ENCODE measurements around the gene TMX1. TPM values are rescaled to one million over a fixed set of nuclear protein-coding genes. Genes with fewer than 3 reads are reported as not detected.

The TMX1 gene
- total RNA-seq, 1 experiment from 2014 or later: 56.6 TPM

DNA sequence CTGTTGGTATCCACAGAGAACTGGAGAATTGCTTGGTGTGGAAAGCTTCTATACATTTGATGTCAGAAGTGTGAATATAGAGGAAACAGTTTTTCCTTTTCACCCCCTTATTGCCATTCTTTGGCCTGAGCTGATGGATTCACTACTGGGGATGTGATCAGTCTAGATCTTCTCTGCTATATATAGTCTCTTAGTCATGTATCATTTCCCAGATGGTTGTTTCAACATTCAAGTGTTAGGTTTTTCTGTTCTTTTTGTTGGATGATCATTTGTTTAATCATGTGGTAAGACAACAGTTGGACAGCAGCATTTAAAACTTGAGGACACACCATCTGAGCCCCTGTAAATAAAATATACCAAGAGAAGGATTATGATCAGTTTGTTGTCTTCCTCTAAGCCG is 29.6 kb downstream of the TMX1 start:
- H2AFZ ChIP-seq (ENCODE audit: low read length): no peak overlapping the region
- POLR2A ChIA-PET (ENCODE audit: unreplicated experiment): interaction anchor here (0.5 kb wide), 1 partner anchor 371 kb away, joined by 3 read pairs; no protein-coding TSS in a partner anchor
- no peaks in the 10 kb centered on the region for H3K4me1 ChIP-seq (ENCODE audit: insufficient read depth, low read length)
- BruUV-seq (replicated peaks): no TSS peak
- DNase-seq: no peak
- H3F3A ChIP-seq (ENCODE audit: low read length, unreplicated experiment): no peaks in the 10 kb centered on the region
- intact Hi-C loops (cut with micrococcal nuclease): no loop called here
- H3K79me2 ChIP-seq (ENCODE audit: low read length): no peaks in the 10 kb centered on the region
- CTCF ChIA-PET: interaction anchor here (0.6 kb wide), 1 partner anchor 658 kb away, joined by 3 read pairs; no protein-coding TSS in a partner anchor
- H3K4me2 ChIP-seq (ENCODE audit: low read length): no peak overlapping the region
- H3K9me3 ChIP-seq (ENCODE audit: low read length): no peaks in the 10 kb centered on the region
- H3K9me2 ChIP-seq (replicated peaks; ENCODE audit: low read length): no peaks in the 10 kb centered on the region
- no peak overlapping the region for H3K27ac ChIP-seq (ENCODE audit: low read length)
- no peak for TF ChIP-seq EZH2phosphoT487 (IDR thresholded peaks at IDR 0.05; ENCODE audit: borderline replicate concordance, low read length)
- TF ChIP-seq, protein P1, sequence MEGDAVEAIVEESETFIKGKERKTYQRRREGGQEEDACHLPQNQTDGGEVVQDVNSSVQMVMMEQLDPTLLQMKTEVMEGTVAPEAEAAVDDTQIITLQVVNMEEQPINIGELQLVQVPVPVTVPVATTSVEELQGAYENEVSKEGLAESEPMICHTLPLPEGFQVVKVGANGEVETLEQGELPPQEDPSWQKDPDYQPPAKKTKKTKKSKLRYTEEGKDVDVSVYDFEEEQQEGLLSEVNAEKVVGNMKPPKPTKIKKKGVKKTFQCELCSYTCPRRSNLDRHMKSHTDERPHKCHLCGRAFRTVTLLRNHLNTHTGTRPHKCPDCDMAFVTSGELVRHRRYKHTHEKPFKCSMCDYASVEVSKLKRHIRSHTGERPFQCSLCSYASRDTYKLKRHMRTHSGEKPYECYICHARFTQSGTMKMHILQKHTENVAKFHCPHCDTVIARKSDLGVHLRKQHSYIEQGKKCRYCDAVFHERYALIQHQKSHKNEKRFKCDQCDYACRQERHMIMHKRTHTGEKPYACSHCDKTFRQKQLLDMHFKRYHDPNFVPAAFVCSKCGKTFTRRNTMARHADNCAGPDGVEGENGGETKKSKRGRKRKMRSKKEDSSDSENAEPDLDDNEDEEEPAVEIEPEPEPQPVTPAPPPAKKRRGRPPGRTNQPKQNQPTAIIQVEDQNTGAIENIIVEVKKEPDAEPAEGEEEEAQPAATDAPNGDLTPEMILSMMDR (conservative IDR thresholded peaks at IDR 0.05; ENCODE audit: low read depth, low read length): no peak
- TF ChIP-seq EZH2 (IDR thresholded peaks at IDR 0.05; ENCODE audit: low read length, unreplicated experiment): no peak
- H3K36me3 ChIP-seq (ENCODE audit: low read depth, low read length): no peaks in the 10 kb centered on the region
- H3K27me3 ChIP-seq (ENCODE audit: low read length): no peaks in the 10 kb centered on the region
- H3K9ac ChIP-seq (ENCODE audit: low read length): no peak overlapping the region
- no peak overlapping the region for H3K4me3 ChIP-seq (ENCODE audit: low read length)
- H4K20me1 ChIP-seq (ENCODE audit: low read length): no peaks in the 10 kb centered on the region
- ATAC-seq: no peak

DNA sequence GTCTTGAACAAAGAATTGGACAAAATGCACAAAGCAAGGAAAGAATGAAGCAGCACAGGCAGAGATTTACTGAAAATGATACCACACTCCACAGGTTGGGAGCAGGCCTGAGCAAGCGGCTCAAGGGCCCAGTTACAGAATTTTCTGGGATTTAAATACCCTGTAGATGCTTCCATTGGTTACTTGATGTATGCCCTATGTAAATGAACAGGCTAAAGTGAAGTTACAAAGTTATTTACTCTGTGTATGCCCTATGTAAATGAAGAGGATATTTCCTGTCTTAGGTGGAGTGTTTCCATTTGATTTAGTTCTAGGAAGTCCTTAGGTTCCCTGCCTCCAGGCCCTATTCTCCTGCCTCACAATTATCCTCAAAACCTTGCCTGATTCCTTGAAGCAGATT is 36.6 kb downstream of the TMX1 start:
- POLR2A ChIA-PET (ENCODE audit: unreplicated experiment): no interaction called here
- CTCF ChIA-PET: interaction anchor here (0.6 kb wide), 1 partner anchor 502 kb away, joined by 6 read pairs; no protein-coding TSS in a partner anchor
- no TSS peak for BruUV-seq (replicated peaks)

DNA sequence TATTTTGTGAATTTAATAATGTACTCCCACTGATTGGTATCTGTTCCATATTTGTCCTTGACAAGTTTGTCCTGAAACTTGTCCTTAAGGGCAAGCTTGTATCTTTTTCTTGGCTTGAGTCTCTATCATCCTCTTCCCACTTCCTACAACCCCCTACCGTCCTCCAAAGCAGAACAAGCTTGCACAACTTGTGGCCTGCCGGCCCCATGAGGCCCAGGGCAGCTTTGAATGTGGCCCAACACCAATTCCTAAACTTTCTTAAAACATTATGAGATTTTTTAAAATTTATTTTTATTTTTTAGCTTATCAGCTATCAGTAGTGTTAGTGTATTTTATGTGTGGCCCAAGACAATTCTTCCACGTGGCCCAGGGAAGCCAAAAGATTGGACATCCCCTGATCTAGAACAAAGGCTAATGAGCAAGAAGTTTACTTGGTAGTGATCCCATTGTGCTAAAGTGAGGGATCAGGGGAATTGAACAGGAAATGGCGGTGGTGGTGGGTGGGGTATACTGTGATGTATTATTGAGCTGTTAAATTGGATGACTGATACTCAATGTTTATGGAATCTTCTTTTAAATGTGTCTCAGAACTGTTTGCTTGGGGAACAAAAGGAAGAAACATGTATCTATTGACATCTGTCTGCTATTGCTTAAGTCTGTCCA is 37.8 kb downstream of the TMX1 start:
- Histone ChIP-seq H3K27me3 (ENCODE audit: low read length) (no peaks in the 10 kb centered on the region), H3K4me3 (ENCODE audit: low read length) (no peak overlapping the region), H3K4me1 (ENCODE audit: insufficient read depth, low read length) (no peaks in the 10 kb centered on the region), H2AFZ (ENCODE audit: low read length) (no peak overlapping the region), H3K27ac (ENCODE audit: low read length) (no peak overlapping the region), H3F3A (ENCODE audit: low read length, unreplicated experiment) (no peaks in the 10 kb centered on the region), H3K36me3 (ENCODE audit: low read depth, low read length) (no peaks in the 10 kb centered on the region), H4K20me1 (ENCODE audit: low read length) (no peaks in the 10 kb centered on the region), H3K9me2 (replicated peaks; ENCODE audit: low read length) (no peaks in the 10 kb centered on the region), H3K4me2 (ENCODE audit: low read length) (no peak overlapping the region), H3K79me2 (ENCODE audit: low read length) (no peaks in the 10 kb centered on the region), H3K9ac (ENCODE audit: low read length) (no peak overlapping the region), H3K9me3 (ENCODE audit: low read length) (no peaks in the 10 kb centered on the region)
- DNase-seq: no peak
- BruUV-seq (replicated peaks): no TSS peak
- ChIA-PET CTCF (no interaction called here), POLR2A (ENCODE audit: unreplicated experiment) (no interaction called here)
- TF ChIP-seq EZH2phosphoT487 (IDR thresholded peaks at IDR 0.05; ENCODE audit: borderline replicate concordance, low read length) (no peak), EZH2 (IDR thresholded peaks at IDR 0.05; ENCODE audit: low read length, unreplicated experiment) (no peak)
- TF ChIP-seq, protein P1 (conservative IDR thresholded peaks at IDR 0.05; ENCODE audit: low read depth, low read length): no peak
- intact Hi-C loops (cut with micrococcal nuclease): no loop called here
- no peak for ATAC-seq

More for the DNA sequence above, 36.6 kb downstream of the TMX1 start:
- no peaks in the 10 kb centered on the region for H3K79me2 ChIP-seq (ENCODE audit: low read length)
- H4K20me1 ChIP-seq (ENCODE audit: low read length): no peaks in the 10 kb centered on the region
- H3F3A ChIP-seq (ENCODE audit: low read length, unreplicated experiment): no peaks in the 10 kb centered on the region
- H3K4me1 ChIP-seq (ENCODE audit: insufficient read depth, low read length): no peaks in the 10 kb centered on the region
- no peak overlapping the region for H3K9ac ChIP-seq (ENCODE audit: low read length)
- ATAC-seq (no peak), DNase-seq (no peak)
- no peak overlapping the region for H2AFZ ChIP-seq (ENCODE audit: low read length)
- no peaks in the 10 kb centered on the region for H3K27me3 ChIP-seq (ENCODE audit: low read length)
- no peaks in the 10 kb centered on the region for H3K9me3 ChIP-seq (ENCODE audit: low read length)
- H3K4me3 ChIP-seq (ENCODE audit: low read length): no peak overlapping the region
- intact Hi-C loops (cut with micrococcal nuclease): no loop called here
- H3K9me2 ChIP-seq (replicated peaks; ENCODE audit: low read length): no peaks in the 10 kb centered on the region
- TF ChIP-seq EZH2phosphoT487 (IDR thresholded peaks at IDR 0.05; ENCODE audit: borderline replicate concordance, low read length): no peak
- no peak for TF ChIP-seq EZH2 (IDR thresholded peaks at IDR 0.05; ENCODE audit: low read length, unreplicated experiment)
- TF ChIP-seq, protein P1 (conservative IDR thresholded peaks at IDR 0.05; ENCODE audit: low read depth, low read length): no peak
- no peak overlapping the region for H3K4me2 ChIP-seq (ENCODE audit: low read length)
- H3K27ac ChIP-seq (ENCODE audit: low read length): no peak overlapping the region
- no peaks in the 10 kb centered on the region for H3K36me3 ChIP-seq (ENCODE audit: low read depth, low read length)
